Right atrium auricular region (tissue), 2 donors: ENCODE data around the gene MAPK4. TPM values are rescaled to one million over a fixed set of nuclear protein-coding genes. Genes with fewer than 3 reads are reported as not detected.

Source experiments
- DNase-seq: peaks from one replicate; pipeline ENCODE4 v3.0.0-alpha.2; 2019; ENCODE audit warnings: low spot score
- H3K27ac ChIP-seq, 2 donors: fragments of 200-600 bp; sonication (generic); 1 replicate in 1 of 2; 2 replicates in 1 of 2; pipeline ENCODE4 v1.5.1; 2016 to 2019
- H3K27me3 ChIP-seq, 2 donors: fragments of 200-600 bp; sonication (generic); one replicate each; pipeline versions ENCODE4 v1.5.1 to v1.6.0; 2017 to 2019
- H3K36me3 ChIP-seq: fragments of 200-600 bp; sonication (generic); one replicate; pipeline ENCODE4 v1.5.1; 2016
- H3K4me1 ChIP-seq, 2 donors: fragments of 200-600 bp; sonication (generic); one replicate each; pipeline versions ENCODE4 v1.5.1 to v1.6.0; 2017 to 2019
- H3K4me3 ChIP-seq, 2 donors: fragments of 200-600 bp; sonication (generic); 1 replicate in 1 of 2; 2 replicates in 1 of 2; pipeline ENCODE4 v1.5.1; 2017 to 2019; ENCODE audit warnings: mild to moderate bottlenecking in 1 of 2, moderate library complexity in 1 of 2
- H3K9me3 ChIP-seq, 2 donors: fragments of 200-600 bp; sonication (generic); one replicate each; pipeline ENCODE4 v1.5.1; 2019
- CTCF ChIP-seq, 2 donors: fragments of 200-600 bp; sonication (generic); IDR thresholded peaks; one replicate each; pipeline ENCODE4 v1.5.1; 2019; ENCODE audit warnings: antibody characterized with exemption in 2 of 2
- total RNA-seq, 2 donors: library from RNA; depleted of rRNA; stranded (reverse); fragments of >200 nt; gene quantifications; one replicate each; pipeline ENCODE4 v1.1.0, GENCODE V29; 2016

The MAPK4 gene
- total RNA-seq, 2 donors from 2014 or later: 17.9 to 101 TPM

- Histone ChIP-seq H3K4me3 (no peak overlapping the region), H3K4me1 (peaks cover 0 to 56% of the 10 kb centered on the region in 2 donors), H3K36me3 (no peaks in the 10 kb centered on the region), H3K9me3 (no peaks in the 10 kb centered on the region), H3K27me3 (no peaks in the 10 kb centered on the region), H3K27ac (peak overlapping the region; percentile 75 to 90)
- TF ChIP-seq CTCF (IDR thresholded peaks at IDR 0.05): no peak
- DNase-seq: no peak
These were observed 91.4 kb downstream of the MAPK4 start for GRCh38 chr18:50651334-50651733.

GRCh38 chr18:50653402-50654093 lies 93.7 kb downstream of the MAPK4 start:
- Histone ChIP-seq H3K27ac (peak overlapping the region; percentile 82 to 90), H3K4me1 (peaks cover 0 to 73% of the 10 kb centered on the region in 2 donors)
- no peak for TF ChIP-seq CTCF (IDR thresholded peaks at IDR 0.05)

GRCh38 chr18:50654211-50654610 lies 94.3 kb downstream of the MAPK4 start:
- DNase-seq: no peak
- H3K9me3 ChIP-seq: no peaks in the 10 kb centered on the region
- no peaks in the 10 kb centered on the region for H3K27me3 ChIP-seq
- H3K4me1 ChIP-seq: peaks cover 0 to 76% of the 10 kb centered on the region in 2 donors
- H3K36me3 ChIP-seq: no peaks in the 10 kb centered on the region
- no peak overlapping the region for H3K4me3 ChIP-seq
- H3K27ac ChIP-seq: peak overlapping the region; percentile 82 to 90
- TF ChIP-seq CTCF (IDR thresholded peaks at IDR 0.05): no peak

More at GRCh38 chr18:50653402-50654093, 93.7 kb downstream of the MAPK4 start:
- Histone ChIP-seq H3K27me3 (no peaks in the 10 kb centered on the region), H3K9me3 (no peaks in the 10 kb centered on the region), H3K4me3 (no peak overlapping the region), H3K36me3 (no peaks in the 10 kb centered on the region)
- no peak for DNase-seq

GRCh38 chr18:50654658-50655550 lies 95.0 kb downstream of the MAPK4 start:
- Histone ChIP-seq H3K36me3 (no peaks in the 10 kb centered on the region), H3K4me3 (no peak overlapping the region), H3K27ac (peak overlapping the region; percentile 82 to 90), H3K9me3 (no peaks in the 10 kb centered on the region), H3K27me3 (no peaks in the 10 kb centered on the region), H3K4me1 (peaks cover 0 to 72% of the 10 kb centered on the region in 2 donors)
- TF ChIP-seq CTCF (IDR thresholded peaks at IDR 0.05): no peak
- no peak for DNase-seq

GRCh38 chr18:50656396-50656795 lies 96.5 kb downstream of the MAPK4 start:
- Histone ChIP-seq H3K27ac (peak overlapping the region; percentile 82 to 90), H3K36me3 (no peaks in the 10 kb centered on the region), H3K4me1 (peaks cover 0 to 57% of the 10 kb centered on the region in 2 donors), H3K9me3 (no peaks in the 10 kb centered on the region), H3K4me3 (no peak overlapping the region), H3K27me3 (no peaks in the 10 kb centered on the region)
- no peak for DNase-seq
- TF ChIP-seq CTCF (IDR thresholded peaks at IDR 0.05): no peak
